ENCODE data around the gene PABPC3.

Gene PABPC3

DNA sequence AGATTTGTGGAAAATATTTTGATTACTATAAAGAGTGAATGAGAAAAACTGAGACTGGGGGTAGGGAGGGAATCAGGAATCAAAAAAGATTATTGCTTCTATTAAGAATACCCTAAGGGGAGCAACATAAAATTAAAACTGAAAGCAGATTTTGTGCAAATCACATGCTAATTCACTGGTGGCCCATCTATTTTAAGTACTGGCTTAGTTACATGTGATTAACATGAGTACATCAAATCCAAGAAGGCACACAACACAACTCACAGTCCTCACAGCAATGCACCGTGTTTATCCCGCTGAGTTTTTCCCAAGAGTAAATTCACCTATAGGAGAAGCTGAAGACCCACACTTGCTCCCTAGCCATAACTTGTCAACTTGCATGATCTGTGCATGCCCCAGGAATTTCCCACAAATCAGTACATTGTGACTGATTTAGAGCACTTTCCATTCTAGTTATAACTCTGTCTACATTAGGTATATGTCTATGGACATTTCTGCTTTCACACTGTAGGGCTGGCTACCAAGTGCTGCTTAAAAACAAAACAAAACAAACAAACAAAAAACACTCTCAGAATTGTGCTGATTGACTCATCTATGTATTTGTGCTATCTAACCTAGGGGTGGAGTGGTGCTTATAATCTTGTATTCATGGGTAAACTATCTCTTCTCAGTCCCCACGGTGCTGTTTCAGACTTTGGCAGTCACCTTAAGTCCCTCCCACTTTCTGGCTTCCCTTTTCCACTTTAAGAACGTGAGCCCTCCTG is 51.9 kb downstream of the PABPC3 start:
- TF ChIP-seq, protein P1, sequence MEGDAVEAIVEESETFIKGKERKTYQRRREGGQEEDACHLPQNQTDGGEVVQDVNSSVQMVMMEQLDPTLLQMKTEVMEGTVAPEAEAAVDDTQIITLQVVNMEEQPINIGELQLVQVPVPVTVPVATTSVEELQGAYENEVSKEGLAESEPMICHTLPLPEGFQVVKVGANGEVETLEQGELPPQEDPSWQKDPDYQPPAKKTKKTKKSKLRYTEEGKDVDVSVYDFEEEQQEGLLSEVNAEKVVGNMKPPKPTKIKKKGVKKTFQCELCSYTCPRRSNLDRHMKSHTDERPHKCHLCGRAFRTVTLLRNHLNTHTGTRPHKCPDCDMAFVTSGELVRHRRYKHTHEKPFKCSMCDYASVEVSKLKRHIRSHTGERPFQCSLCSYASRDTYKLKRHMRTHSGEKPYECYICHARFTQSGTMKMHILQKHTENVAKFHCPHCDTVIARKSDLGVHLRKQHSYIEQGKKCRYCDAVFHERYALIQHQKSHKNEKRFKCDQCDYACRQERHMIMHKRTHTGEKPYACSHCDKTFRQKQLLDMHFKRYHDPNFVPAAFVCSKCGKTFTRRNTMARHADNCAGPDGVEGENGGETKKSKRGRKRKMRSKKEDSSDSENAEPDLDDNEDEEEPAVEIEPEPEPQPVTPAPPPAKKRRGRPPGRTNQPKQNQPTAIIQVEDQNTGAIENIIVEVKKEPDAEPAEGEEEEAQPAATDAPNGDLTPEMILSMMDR (conservative IDR thresholded peaks at IDR 0.05), result no peak
- H3K27ac ChIP-seq, result no peak overlapping the region

DNA sequence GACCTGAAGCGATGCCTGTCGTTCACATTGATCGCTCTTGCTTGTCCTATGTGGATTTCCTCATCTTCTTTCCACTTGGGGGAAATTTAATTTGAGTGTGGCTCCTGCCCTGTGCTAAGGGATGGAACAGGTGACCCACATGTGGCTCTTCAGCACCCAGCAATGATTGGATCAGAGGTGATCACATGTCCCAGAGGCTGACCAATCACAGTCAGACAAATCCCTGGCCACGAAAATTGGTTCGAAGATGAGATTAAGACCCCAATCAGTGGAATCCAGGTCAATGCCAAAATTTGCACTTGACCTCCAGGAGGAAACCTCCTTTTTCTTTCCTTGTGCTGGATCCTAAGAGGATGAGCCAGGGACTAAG is 52.5 kb downstream of the PABPC3 start:
- TF ChIP-seq, protein P1 (conservative IDR thresholded peaks at IDR 0.05), result no peak
- no peak overlapping the region for H3K27ac ChIP-seq
